ENCODE results near the gene LNX1. TPM values are rescaled to one million over a fixed set of nuclear protein-coding genes. Genes with fewer than 3 reads are reported as not detected.

LNX1 gene
- total and polyA plus RNA-seq, 2 of the 13 experiments (the other 11 are each of a cell fraction or from before 2014, with no cell fraction given) = 0.49 TPM

GRCh38 chr4:53590187-53590586 lies 1.1 kb downstream of the LNX1 start:
- intact Hi-C loops (cut with micrococcal nuclease; ENCODE audit: unreplicated experiment) = no loop called here
- Histone ChIP-seq H3K36me3 (replicated peaks in 1 of 2; ENCODE audit: control insufficient read depth in 1 of 2, insufficient read depth in 2 of 2, low read length in 2 of 2) (no peaks in the 10 kb centered on the region), H3K79me2 (ENCODE audit: insufficient read depth, low read length) (no peaks in the 10 kb centered on the region), H2AFZ (ENCODE audit: low read length) (no peak overlapping the region), H3K4me2 (ENCODE audit: low read depth, low read length) (no peak overlapping the region), H3K27ac (ENCODE audit: extremely low read length, insufficient read depth, low read length) (no peak overlapping the region), H3K9me3 (ENCODE audit: low read length) (no peaks in the 10 kb centered on the region), H3K4me1 (ENCODE audit: insufficient read depth, low read length) (peaks cover 69% of the 10 kb centered on the region), H3K27me3 (ENCODE audit: control insufficient read depth in 1 of 2, insufficient read depth in 2 of 2, low read length in 2 of 2) (no peaks in the 10 kb centered on the region), H3K4me3 (replicated peaks in 1 of 3; ENCODE audit: insufficient read depth in 1 of 3, low read depth in 2 of 3, low read length in 3 of 3) (no peak overlapping the region), H4K20me1 (ENCODE audit: insufficient read depth, low read length) (no peaks in the 10 kb centered on the region), H3K9ac (ENCODE audit: insufficient read depth, low read depth, low read length) (no peak overlapping the region)
- BruUV-seq (replicated peaks) = no TSS peak
- no peak for FAIRE-seq
- no peak for DNase-seq (ENCODE audit: low spot score)
- in situ Hi-C loops (cut with HindIII; ENCODE audit: extremely low pct_ligation_motif_present, low pct_unique_long_range_greater_than_20kb) = no loop called here
- WGBS (ENCODE audit: low lambda C conversion rate) = 85% methylated on average over 2 of the region's 2 CpGs
- POLR2A ChIA-PET = no interaction called here
- CTCF ChIA-PET (ENCODE audit: low intra/inter-chr PET ratio, low total read pairs) = no interaction called here
- ATAC-seq = no peak
- TF ChIP-seq NR0B2 (CRISPR knock-in tag; IDR thresholded peaks at IDR 0.05) = no peak
- no peak for TF ChIP-seq BORCS8-MEF2B (CRISPR knock-in tag; IDR thresholded peaks at IDR 0.05)
- TF ChIP-seq ZNF772 (CRISPR knock-in tag; IDR thresholded peaks at IDR 0.05) = no peak
- TF ChIP-seq ZNF709 (CRISPR knock-in tag; IDR thresholded peaks at IDR 0.05) = no peak
- TF ChIP-seq ZNF337 (CRISPR knock-in tag; IDR thresholded peaks at IDR 0.05; ENCODE audit: borderline replicate concordance, low read depth) = no peak
- no peak for TF ChIP-seq ZNF558 (CRISPR knock-in tag; IDR thresholded peaks at IDR 0.05; ENCODE audit: borderline replicate concordance)
- TF ChIP-seq ELK4 (CRISPR knock-in tag; IDR thresholded peaks at IDR 0.05; ENCODE audit: borderline replicate concordance) = no peak
- TF ChIP-seq ZNF225 (CRISPR knock-in tag; IDR thresholded peaks at IDR 0.05) = no peak
- TF ChIP-seq POGK (CRISPR knock-in tag; conservative IDR thresholded peaks at IDR 0.05) = no peak
- no peak for TF ChIP-seq NR2C2 (CRISPR knock-in tag; IDR thresholded peaks at IDR 0.05; ENCODE audit: borderline replicate concordance)
- no peak for TF ChIP-seq ZNF235 (CRISPR knock-in tag; IDR thresholded peaks at IDR 0.05; ENCODE audit: borderline replicate concordance)
- no peak for TF ChIP-seq AHDC1 (CRISPR knock-in tag; IDR thresholded peaks at IDR 0.05; ENCODE audit: borderline replicate concordance)

All from HepG2 (cell line).